Smooth muscle cell (in vitro differentiated cells): ENCODE results near the gene IAH1. TPM values are rescaled to one million over a fixed set of nuclear protein-coding genes. Genes with fewer than 3 reads are reported as not detected.
"Not testable (repeated sequence)": the region's sequence is repeated elsewhere in the genome, so short reads cannot be mapped to it uniquely, and the experiment has no call there.

Source experiments
- DNase-seq: peaks from one replicate; lab custom pipeline; 2025; ENCODE audit not compliant: unreplicated experiment; lab: John Stamatoyannopoulos, UW
- H2AFZ ChIP-seq: fragments of 200-600 bp; sonication (generic); 2 replicates; pipeline ENCODE4 v1.6.0; 2016; ENCODE audit warnings: antibody characterized with exemption, low read depth, mild to moderate bottlenecking
- H3F3A ChIP-seq: fragments of 200-600 bp; sonication (generic); 2 replicates; pipeline ENCODE4 v1.6.0; 2017; ENCODE audit warnings: antibody characterized with exemption, low read depth
- H3K27ac ChIP-seq: fragments of 200-600 bp; sonication (generic); 2 replicates; pipeline ENCODE4 v1.5.1; 2016; ENCODE audit warnings: low read depth, mild to moderate bottlenecking
- H3K27me3 ChIP-seq: fragments of 200-600 bp; sonication (generic); 2 replicates; pipeline ENCODE4 v1.6.1; 2016; ENCODE audit warnings: low read depth, mild to moderate bottlenecking
- H3K36me3 ChIP-seq: fragments of 200-600 bp; sonication (generic); 2 replicates; pipeline ENCODE4 v1.5.1; 2016; ENCODE audit warnings: low read depth
- H3K4me1 ChIP-seq: fragments of 200-600 bp; sonication (generic); 2 replicates; pipeline ENCODE4 v1.5.1; 2016; ENCODE audit warnings: low read depth
- H3K4me2 ChIP-seq: fragments of 200-600 bp; sonication (generic); 2 replicates; pipeline ENCODE4 v1.6.0; 2016; ENCODE audit warnings: mild to moderate bottlenecking
- H3K4me3 ChIP-seq: fragments of 200-600 bp; sonication (generic); 2 replicates; pipeline ENCODE4 v1.5.1; 2016; ENCODE audit warnings: mild to moderate bottlenecking
- H3K79me2 ChIP-seq: fragments of 200-600 bp; sonication (generic); 2 replicates; pipeline ENCODE4 v1.6.0; 2016; ENCODE audit warnings: low read depth, mild to moderate bottlenecking
- H3K9ac ChIP-seq: fragments of 200-600 bp; sonication (generic); 2 replicates; pipeline ENCODE4 v1.6.0; 2016; ENCODE audit warnings: low read depth
- H3K9me3 ChIP-seq: fragments of 200-600 bp; sonication (generic); replicated peaks from 2 replicates; pipeline ENCODE4 v1.5.1; 2016; ENCODE audit warnings: low read depth
- H4K20me1 ChIP-seq: fragments of 200-600 bp; sonication (generic); 2 replicates; pipeline ENCODE4 v1.6.0; 2016; ENCODE audit warnings: low read depth
- CTCF ChIP-seq: fragments of 200-600 bp; sonication (generic); IDR thresholded peaks from 2 replicates; pipeline ENCODE4 v1.5.1; 2017; ENCODE audit warnings: borderline replicate concordance, mild to moderate bottlenecking, antibody characterized with exemption; ENCODE audit not compliant: insufficient read depth, poor library complexity, severe bottlenecking
- WGBS: methylation state at CpG from one replicate; pipeline ENCODE4 v1.1.7; 2016; ENCODE audit warnings: low lambda C conversion rate; 5-methylcytosine and 5-hydroxymethylcytosine counted together
- polyA plus RNA-seq: library from polyadenylated mRNA; unstranded; fragments of >200 nt; fragmentation: Nextera tagmentation; extraction: Ambion mirVana; gene quantifications from 2 replicates; pipeline ENCODE4 v1.2.1, GENCODE V29; 2016
- total RNA-seq: library from RNA; depleted of rRNA; stranded (reverse); fragments of >200 nt; gene quantifications from 2 replicates; pipeline ENCODE4 v1.2.3, GENCODE V29; 2014

Gene IAH1
- total and polyA plus RNA-seq, 2 experiments from 2014 or later: 40.8 to 73.7 TPM

- H2AFZ ChIP-seq: no peak overlapping the region
- no peak for TF ChIP-seq CTCF
- peaks cover 3% of the 10 kb centered on the region for H3F3A ChIP-seq
- no peak overlapping the region for H3K4me3 ChIP-seq
- H3K27ac ChIP-seq: no peak overlapping the region
- no peak overlapping the region for H3K4me2 ChIP-seq
- no peaks in the 10 kb centered on the region for H3K9me3 ChIP-seq
- H3K9ac ChIP-seq: no peak overlapping the region
- H3K27me3 ChIP-seq: no peaks in the 10 kb centered on the region
- DNase-seq: no peak
- H3K79me2 ChIP-seq: no peaks in the 10 kb centered on the region
- peaks cover 30% of the 10 kb centered on the region for H3K36me3 ChIP-seq
- H4K20me1 ChIP-seq: peaks cover 14% of the 10 kb centered on the region
- 85% methylated on average over 1 of the region's 1 CpG for WGBS
- H3K4me1 ChIP-seq: no peaks in the 10 kb centered on the region
Measured at GRCh38 chr2:9494081-9494480, 19.7 kb downstream of the IAH1 start.

- no peak overlapping the region for H3K9ac ChIP-seq
- TF ChIP-seq CTCF: no peak
- H3K4me2 ChIP-seq: no peak overlapping the region
- no peaks in the 10 kb centered on the region for H3K79me2 ChIP-seq
- peaks cover 14% of the 10 kb centered on the region for H4K20me1 ChIP-seq
- DNase-seq: no peak
- H3K4me3 ChIP-seq: no peak overlapping the region
- peaks cover 26% of the 10 kb centered on the region for H3K36me3 ChIP-seq
- H3K9me3 ChIP-seq: no peaks in the 10 kb centered on the region
- H3K27me3 ChIP-seq: no peaks in the 10 kb centered on the region
- no peak overlapping the region for H2AFZ ChIP-seq
- H3K27ac ChIP-seq: no peak overlapping the region
- WGBS: 93% methylated on average over 4 of the region's 4 CpGs
- H3K4me1 ChIP-seq: no peaks in the 10 kb centered on the region
- H3F3A ChIP-seq: peaks cover 3% of the 10 kb centered on the region
Measured at GRCh38 chr2:9497017-9497416, 22.7 kb downstream of the IAH1 start.

GRCh38 chr2:9498210-9498609 lies 23.9 kb downstream of the IAH1 start:
- Histone ChIP-seq H3K9me3 (no peaks in the 10 kb centered on the region), H3K4me2 (no peak overlapping the region), H4K20me1 (peaks cover 14% of the 10 kb centered on the region), H3K36me3 (peaks cover 19% of the 10 kb centered on the region), H3K27me3 (no peaks in the 10 kb centered on the region), H3K4me3 (no peak overlapping the region), H3F3A (peaks cover 2% of the 10 kb centered on the region), H3K27ac (no peak overlapping the region), H3K79me2 (no peaks in the 10 kb centered on the region), H3K9ac (no peak overlapping the region), H3K4me1 (no peaks in the 10 kb centered on the region), H2AFZ (no peak overlapping the region)
- DNase-seq: no peak
- no peak for TF ChIP-seq CTCF
- WGBS: 86% methylated on average over 1 of the region's 1 CpG

- Histone ChIP-seq H3F3A (no peaks in the 10 kb centered on the region), H3K79me2 (no peaks in the 10 kb centered on the region), H3K27me3 (no peaks in the 10 kb centered on the region), H3K4me2 (no peak overlapping the region), H2AFZ (no peak overlapping the region), H3K36me3 (peaks cover 3% of the 10 kb centered on the region), H3K4me3 (no peak overlapping the region), H3K27ac (no peak overlapping the region), H3K9me3 (no peaks in the 10 kb centered on the region), H3K9ac (no peak overlapping the region), H3K4me1 (no peaks in the 10 kb centered on the region), H4K20me1 (peaks cover 8% of the 10 kb centered on the region)
- 22% methylated on average over 1 of the region's 1 CpG for WGBS
- no peak for TF ChIP-seq CTCF
- DNase-seq: no peak
Measured at GRCh38 chr2:9508931-9509330, 34.6 kb downstream of the IAH1 start.

- not testable (repeated sequence) for H3K9ac ChIP-seq, H3K36me3 ChIP-seq, H3K9me3 ChIP-seq, DNase-seq, H2AFZ ChIP-seq, H3K4me2 ChIP-seq, H3K4me3 ChIP-seq, H3K27ac ChIP-seq, H3K4me1 ChIP-seq, H3K27me3 ChIP-seq, H3K79me2 ChIP-seq, H4K20me1 ChIP-seq, H3F3A ChIP-seq
- WGBS: 96% methylated on average over 3 of the region's 3 CpGs
Measured at GRCh38 chr2:9513946-9514345, 39.6 kb downstream of the IAH1 start.
